ENCODE measurements around the gene PLXNA2. TPM values are rescaled to one million over a fixed set of nuclear protein-coding genes. Genes with fewer than 3 reads are reported as not detected.

The PLXNA2 gene
- total and polyA plus RNA-seq, 2 of the 13 experiments (the other 11 are each of a cell fraction or from before 2014, with no cell fraction given): 1.1 to 2.1 TPM

DNA sequence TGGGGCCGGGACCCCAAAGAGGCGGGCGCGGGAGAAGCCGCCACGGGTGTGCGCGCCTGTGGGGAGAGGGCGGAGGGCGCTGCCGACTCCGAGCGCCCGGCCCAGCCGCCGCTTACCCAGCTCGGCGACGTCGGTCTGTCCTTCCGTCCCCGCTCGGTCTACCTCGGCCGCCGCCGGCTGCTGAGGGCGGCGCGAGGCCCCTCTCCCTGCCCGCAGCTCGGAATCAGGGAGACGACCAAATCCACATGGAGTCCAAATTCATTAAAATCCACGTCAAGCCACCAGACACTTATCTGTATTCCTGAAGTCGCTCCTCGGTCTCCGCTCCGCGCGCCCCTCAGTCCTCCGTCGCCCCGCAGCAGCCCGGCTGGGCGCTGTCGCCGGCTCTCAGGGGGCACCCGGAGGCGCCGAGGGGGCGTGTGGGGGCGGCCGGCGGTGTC lies 637 bp downstream of the PLXNA2 start:
- Histone ChIP-seq H3K9me3 (ENCODE audit: low read length) (no peaks in the 10 kb centered on the region), H3K27me3 (ENCODE audit: control insufficient read depth in 1 of 2, insufficient read depth in 2 of 2, low read length in 2 of 2) (peaks cover 0 to 21% of the 10 kb centered on the region in 2 experiments; a peak in 2 of 5 replicates), H3K79me2 (ENCODE audit: insufficient read depth, low read length) (no peaks in the 10 kb centered on the region), H3K27ac (ENCODE audit: extremely low read length, insufficient read depth, low read length) (no peak overlapping the region), H3K4me3 (replicated peaks in 1 of 3; ENCODE audit: insufficient read depth in 1 of 3, low read depth in 2 of 3, low read length in 3 of 3) (peak overlapping the region; percentile 65 to 81 (median 80)), H3K4me1 (ENCODE audit: insufficient read depth, low read length) (peaks cover 64% of the 10 kb centered on the region), H2AFZ (ENCODE audit: low read length) (no peak overlapping the region), H3K9ac (ENCODE audit: insufficient read depth, low read depth, low read length) (peak overlapping the region; percentile 51), H3K36me3 (replicated peaks in 1 of 2; ENCODE audit: control insufficient read depth in 1 of 2, insufficient read depth in 2 of 2, low read length in 2 of 2) (no peaks in the 10 kb centered on the region), H4K20me1 (ENCODE audit: insufficient read depth, low read length) (no peaks in the 10 kb centered on the region), H3K4me2 (ENCODE audit: low read depth, low read length) (peak overlapping the region; percentile 92)
- in situ Hi-C loops (cut with HindIII; ENCODE audit: extremely low pct_ligation_motif_present, low pct_unique_long_range_greater_than_20kb): loop anchor here (5.0 kb wide), 1 partner anchor 111 kb away; no protein-coding TSS in a partner anchor
- intact Hi-C loops (cut with micrococcal nuclease; ENCODE audit: unreplicated experiment): no loop called here
- CTCF ChIA-PET (ENCODE audit: low intra/inter-chr PET ratio, low total read pairs): no interaction called here
- 0% methylated on average over 4 of the region's 54 CpGs for WGBS (ENCODE audit: low lambda C conversion rate)
- ATAC-seq (peak; percentile 28), FAIRE-seq (no peak), DNase-seq (ENCODE audit: low spot score) (no peak)
- BruUV-seq (replicated peaks): no TSS peak
- POLR2A ChIA-PET: interaction anchor here (1.4 to 1.9 kb wide), 4 partner anchors 40 to 111 kb away, joined by 3 to 8 read pairs (median 4); no protein-coding TSS in a partner anchor
- TF ChIP-seq, protein P1, sequence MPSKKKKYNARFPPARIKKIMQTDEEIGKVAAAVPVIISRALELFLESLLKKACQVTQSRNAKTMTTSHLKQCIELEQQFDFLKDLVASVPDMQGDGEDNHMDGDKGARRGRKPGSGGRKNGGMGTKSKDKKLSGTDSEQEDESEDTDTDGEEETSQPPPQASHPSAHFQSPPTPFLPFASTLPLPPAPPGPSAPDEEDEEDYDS (CRISPR knock-in tag; IDR thresholded peaks at IDR 0.05): no peak
- TF ChIP-seq NCOA1 (CRISPR knock-in tag; IDR thresholded peaks at IDR 0.05) (no peak), TOPORS (CRISPR knock-in tag; IDR thresholded peaks at IDR 0.05) (0 out of 2 replicates have a peak, but pooled peaks have one; percentile 4), SNAI1 (CRISPR knock-in tag; IDR thresholded peaks at IDR 0.05; ENCODE audit: borderline replicate concordance) (no peak), KLF11 (CRISPR knock-in tag; IDR thresholded peaks at IDR 0.05) (no peak), SAP130 (CRISPR knock-in tag; IDR thresholded peaks at IDR 0.05; ENCODE audit: low read depth) (0 out of 2 replicates have a peak, but pooled peaks have one; percentile 5), ZNF468 (CRISPR knock-in tag; IDR thresholded peaks at IDR 0.05) (no peak), YEATS4 (CRISPR knock-in tag; IDR thresholded peaks at IDR 0.05; ENCODE audit: borderline replicate concordance) (0 out of 2 replicates have a peak, but pooled peaks have one; percentile 31), ZFP36L1 (CRISPR knock-in tag; IDR thresholded peaks at IDR 0.05) (no peak), ZNF773 (CRISPR knock-in tag; IDR thresholded peaks at IDR 0.05; ENCODE audit: borderline replicate concordance) (no peak), ADNP (CRISPR knock-in tag; IDR thresholded peaks at IDR 0.05) (no peak), ZBTB1 (CRISPR knock-in tag; IDR thresholded peaks at IDR 0.05; ENCODE audit: borderline replicate concordance) (no peak), YEATS2 (CRISPR knock-in tag; IDR thresholded peaks at IDR 0.05; ENCODE audit: borderline replicate concordance) (no peak), ZNF737 (CRISPR knock-in tag; IDR thresholded peaks at IDR 0.05; ENCODE audit: borderline replicate concordance) (no peak), TRIM24 (CRISPR knock-in tag; IDR thresholded peaks at IDR 0.05) (no peak), ZNF263 (CRISPR knock-in tag; IDR thresholded peaks at IDR 0.05) (no peak; the same call in 1 of the 2 replicates)
- TF ChIP-seq, protein P2, sequence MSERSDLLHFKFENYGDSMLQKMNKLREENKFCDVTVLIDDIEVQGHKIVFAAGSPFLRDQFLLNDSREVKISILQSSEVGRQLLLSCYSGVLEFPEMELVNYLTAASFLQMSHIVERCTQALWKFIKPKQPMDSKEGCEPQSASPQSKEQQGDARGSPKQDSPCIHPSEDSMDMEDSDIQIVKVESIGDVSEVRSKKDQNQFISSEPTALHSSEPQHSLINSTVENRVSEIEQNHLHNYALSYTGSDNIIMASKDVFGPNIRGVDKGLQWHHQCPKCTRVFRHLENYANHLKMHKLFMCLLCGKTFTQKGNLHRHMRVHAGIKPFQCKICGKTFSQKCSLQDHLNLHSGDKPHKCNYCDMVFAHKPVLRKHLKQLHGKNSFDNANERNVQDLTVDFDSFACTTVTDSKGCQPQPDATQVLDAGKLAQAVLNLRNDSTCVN (CRISPR knock-in tag; IDR thresholded peaks at IDR 0.05; ENCODE audit: borderline replicate concordance): no peak
- TF ChIP-seq, protein P3, sequence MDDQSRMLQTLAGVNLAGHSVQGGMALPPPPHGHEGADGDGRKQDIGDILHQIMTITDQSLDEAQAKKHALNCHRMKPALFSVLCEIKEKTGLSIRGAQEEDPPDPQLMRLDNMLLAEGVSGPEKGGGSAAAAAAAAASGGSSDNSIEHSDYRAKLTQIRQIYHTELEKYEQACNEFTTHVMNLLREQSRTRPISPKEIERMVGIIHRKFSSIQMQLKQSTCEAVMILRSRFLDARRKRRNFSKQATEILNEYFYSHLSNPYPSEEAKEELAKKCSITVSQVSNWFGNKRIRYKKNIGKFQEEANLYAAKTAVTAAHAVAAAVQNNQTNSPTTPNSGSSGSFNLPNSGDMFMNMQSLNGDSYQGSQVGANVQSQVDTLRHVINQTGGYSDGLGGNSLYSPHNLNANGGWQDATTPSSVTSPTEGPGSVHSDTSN (CRISPR knock-in tag; IDR thresholded peaks at IDR 0.05; ENCODE audit: borderline replicate concordance): no peak
- TF ChIP-seq, protein P4, sequence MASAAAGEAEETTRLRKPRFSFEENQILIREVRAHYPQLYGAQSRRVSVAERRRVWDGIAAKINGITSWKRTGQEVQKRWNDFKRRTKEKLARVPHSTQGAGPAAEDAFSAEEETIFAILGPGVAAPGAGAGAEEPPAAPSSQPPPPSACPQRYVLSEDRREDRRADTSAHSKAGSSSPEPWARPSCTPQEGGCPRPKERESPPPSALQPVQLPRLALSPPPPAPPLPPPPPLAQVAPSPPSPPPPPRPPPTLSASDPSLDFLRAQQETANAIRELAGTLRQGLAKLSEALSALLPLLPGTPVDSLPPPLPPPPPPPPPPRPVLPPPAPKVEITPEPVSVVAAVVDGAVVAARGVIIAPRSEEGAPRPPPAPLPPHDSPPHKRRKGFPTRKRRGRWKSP (CRISPR knock-in tag; IDR thresholded peaks at IDR 0.05): no peak
- TF ChIP-seq, protein P5, sequence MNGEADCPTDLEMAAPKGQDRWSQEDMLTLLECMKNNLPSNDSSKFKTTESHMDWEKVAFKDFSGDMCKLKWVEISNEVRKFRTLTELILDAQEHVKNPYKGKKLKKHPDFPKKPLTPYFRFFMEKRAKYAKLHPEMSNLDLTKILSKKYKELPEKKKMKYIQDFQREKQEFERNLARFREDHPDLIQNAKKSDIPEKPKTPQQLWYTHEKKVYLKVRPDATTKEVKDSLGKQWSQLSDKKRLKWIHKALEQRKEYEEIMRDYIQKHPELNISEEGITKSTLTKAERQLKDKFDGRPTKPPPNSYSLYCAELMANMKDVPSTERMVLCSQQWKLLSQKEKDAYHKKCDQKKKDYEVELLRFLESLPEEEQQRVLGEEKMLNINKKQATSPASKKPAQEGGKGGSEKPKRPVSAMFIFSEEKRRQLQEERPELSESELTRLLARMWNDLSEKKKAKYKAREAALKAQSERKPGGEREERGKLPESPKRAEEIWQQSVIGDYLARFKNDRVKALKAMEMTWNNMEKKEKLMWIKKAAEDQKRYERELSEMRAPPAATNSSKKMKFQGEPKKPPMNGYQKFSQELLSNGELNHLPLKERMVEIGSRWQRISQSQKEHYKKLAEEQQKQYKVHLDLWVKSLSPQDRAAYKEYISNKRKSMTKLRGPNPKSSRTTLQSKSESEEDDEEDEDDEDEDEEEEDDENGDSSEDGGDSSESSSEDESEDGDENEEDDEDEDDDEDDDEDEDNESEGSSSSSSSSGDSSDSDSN (CRISPR knock-in tag; IDR thresholded peaks at IDR 0.05): peak; percentile 82; the same call in 1 of the 2 replicates

Data from HepG2 (cell line).